GM19099 (cell line): ENCODE data around the gene ATP4A.

Experiments used
- POLR2A ChIP-seq: IDR thresholded peaks from 3 replicates; pipeline ENCODE4 v1.6.1; 2011; ENCODE audit warnings: low read depth; ENCODE audit not compliant: insufficient read length; ENCODE audit errors: extremely low read depth

ATP4A gene

GRCh38 chr19:35521124-35521743 is 42.2 kb downstream of the ATP4A start:
- TF ChIP-seq POLR2A: no peak

GRCh38 chr19:35519291-35519690 is 44.2 kb downstream of the ATP4A start:
- TF ChIP-seq POLR2A: no peak

GRCh38 chr19:35518313-35518712 is 45.1 kb downstream of the ATP4A start:
- TF ChIP-seq POLR2A: no peak

GRCh38 chr19:35517342-35517741 is 46.1 kb downstream of the ATP4A start:
- TF ChIP-seq POLR2A: no peak

GRCh38 chr19:35516310-35516709 is 47.1 kb downstream of the ATP4A start:
- no peak for TF ChIP-seq POLR2A

- TF ChIP-seq POLR2A: no peak
These were observed 49.1 kb downstream of the ATP4A start for GRCh38 chr19:35514282-35514809.

- no peak for TF ChIP-seq POLR2A
These were observed 49.7 kb downstream of the ATP4A start, which contains the start of gene DMKN for GRCh38 chr19:35513628-35514281. DMKN (minus strand) TSS chr19:35513649; CDS start chr19:35513475, 174 bp downstream.

- TF ChIP-seq POLR2A: no peak
These were observed 50.4 kb downstream of the ATP4A start for GRCh38 chr19:35512831-35513627.

- TF ChIP-seq POLR2A: no peak
These were observed 52.1 kb downstream of the ATP4A start for GRCh38 chr19:35511337-35511736.

- TF ChIP-seq POLR2A: no peak
These were observed 52.9 kb downstream of the ATP4A start for GRCh38 chr19:35510626-35510964.

GRCh38 chr19:35509861-35510625 is 53.4 kb downstream of the ATP4A start:
- no peak for TF ChIP-seq POLR2A

- TF ChIP-seq POLR2A: no peak
These were observed 54.3 kb downstream of the ATP4A start for GRCh38 chr19:35509018-35509652.

GRCh38 chr19:35508129-35508528 is 55.3 kb downstream of the ATP4A start:
- TF ChIP-seq POLR2A: no peak

GRCh38 chr19:35507561-35507960 is 55.9 kb downstream of the ATP4A start:
- no peak for TF ChIP-seq POLR2A
